Measurements from ENCODE around the gene ABITRAM. TPM values are rescaled to one million over a fixed set of nuclear protein-coding genes. Genes with fewer than 3 reads are reported as not detected.
"Not testable (repeated sequence)": the region's sequence is repeated elsewhere in the genome, so short reads cannot be mapped to it uniquely, and the experiment has no call there.

ABITRAM gene
- total RNA-seq, 1 donor from 2014 or later, result 8.1 TPM

GRCh38 chr9:108894225-108894997 lies 39.8 kb upstream of the ABITRAM start:
- no peak for DNase-seq (ENCODE audit: low spot score)
- Mint-ChIP-seq H3K36me3 (ENCODE audit: low read depth) (peaks cover 48% of the 10 kb centered on the region), H3K27me3 (ENCODE audit: low read depth) (no peaks in the 10 kb centered on the region), H3K9me3 (ENCODE audit: low read depth) (no peaks in the 10 kb centered on the region), H3K4me1 (ENCODE audit: low read depth) (no peaks in the 10 kb centered on the region), H3K27ac (ENCODE audit: unreplicated experiment) (no peak overlapping the region), H3K4me3 (ENCODE audit: unreplicated experiment) (no peak overlapping the region)
- TF ChIP-seq CTCF (IDR thresholded peaks at IDR 0.05), result no peak

GRCh38 chr9:108897324-108898096 lies 36.7 kb upstream of the ABITRAM start:
- Mint-ChIP-seq H3K4me3 (ENCODE audit: unreplicated experiment) (no peak overlapping the region), H3K4me1 (ENCODE audit: low read depth) (no peaks in the 10 kb centered on the region), H3K27me3 (ENCODE audit: low read depth) (no peaks in the 10 kb centered on the region), H3K36me3 (ENCODE audit: low read depth) (peaks cover 45% of the 10 kb centered on the region), H3K27ac (ENCODE audit: unreplicated experiment) (no peak overlapping the region), H3K9me3 (ENCODE audit: low read depth) (no peaks in the 10 kb centered on the region)
- DNase-seq (ENCODE audit: low spot score), result no peak
- TF ChIP-seq CTCF (IDR thresholded peaks at IDR 0.05), result no peak

GRCh38 chr9:108899023-108899695 lies 35.0 kb upstream of the ABITRAM start:
- not testable (repeated sequence) for H3K9me3 Mint-ChIP-seq (ENCODE audit: low read depth); H3K27me3 Mint-ChIP-seq (ENCODE audit: low read depth); H3K4me1 Mint-ChIP-seq (ENCODE audit: low read depth); H3K27ac Mint-ChIP-seq (ENCODE audit: unreplicated experiment); H3K4me3 Mint-ChIP-seq (ENCODE audit: unreplicated experiment); DNase-seq (ENCODE audit: low spot score)
- H3K36me3 Mint-ChIP-seq (ENCODE audit: low read depth), result peaks cover 47% of the 10 kb centered on the region

- TF ChIP-seq CTCF (IDR thresholded peaks at IDR 0.05), result no peak
- no peak overlapping the region for H3K27ac Mint-ChIP-seq (ENCODE audit: unreplicated experiment)
- H3K4me1 Mint-ChIP-seq (ENCODE audit: low read depth), result no peaks in the 10 kb centered on the region
- no peaks in the 10 kb centered on the region for H3K27me3 Mint-ChIP-seq (ENCODE audit: low read depth)
- H3K4me3 Mint-ChIP-seq (ENCODE audit: unreplicated experiment), result no peak overlapping the region
- peaks cover 48% of the 10 kb centered on the region for H3K36me3 Mint-ChIP-seq (ENCODE audit: low read depth)
- no peaks in the 10 kb centered on the region for H3K9me3 Mint-ChIP-seq (ENCODE audit: low read depth)
- no peak for DNase-seq (ENCODE audit: low spot score)
Measured at GRCh38 chr9:108900176-108900575, 34.0 kb upstream of the ABITRAM start.

GRCh38 chr9:108903420-108904103 lies 30.6 kb upstream of the ABITRAM start:
- DNase-seq (ENCODE audit: low spot score), result no peak
- H3K4me3 Mint-ChIP-seq (ENCODE audit: unreplicated experiment), result no peak overlapping the region
- H3K4me1 Mint-ChIP-seq (ENCODE audit: low read depth), result no peaks in the 10 kb centered on the region
- no peaks in the 10 kb centered on the region for H3K27me3 Mint-ChIP-seq (ENCODE audit: low read depth)
- peaks cover 40% of the 10 kb centered on the region for H3K36me3 Mint-ChIP-seq (ENCODE audit: low read depth)
- H3K27ac Mint-ChIP-seq (ENCODE audit: unreplicated experiment), result no peak overlapping the region
- TF ChIP-seq CTCF (IDR thresholded peaks at IDR 0.05), result no peak
- H3K9me3 Mint-ChIP-seq (ENCODE audit: low read depth), result no peaks in the 10 kb centered on the region

Measured in chondrocyte (in vitro differentiated cells).